ENCODE results near the gene EPHA4.

EPHA4 gene

DNA sequence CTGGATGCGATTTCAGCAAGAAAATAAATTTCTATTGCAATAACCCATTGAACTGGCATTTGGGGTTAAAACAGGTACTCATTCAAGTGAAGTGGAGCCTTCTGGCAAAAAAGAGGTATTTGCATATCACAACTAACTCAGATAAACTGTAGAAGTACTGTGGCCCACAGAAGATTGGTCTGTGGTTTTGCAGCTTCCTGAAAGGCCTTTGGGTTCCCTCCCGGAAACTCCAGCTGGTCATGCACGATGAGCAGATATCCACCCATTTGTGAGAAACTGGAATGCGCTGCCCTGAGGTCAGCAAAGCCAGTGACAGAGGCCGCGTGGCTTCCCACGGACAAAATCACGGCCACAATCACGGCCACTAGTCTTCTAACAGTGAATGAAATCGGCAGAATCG lies 106.3 kb downstream of the EPHA4 start:
- peak; percentile 18 for DNase-seq

DNA sequence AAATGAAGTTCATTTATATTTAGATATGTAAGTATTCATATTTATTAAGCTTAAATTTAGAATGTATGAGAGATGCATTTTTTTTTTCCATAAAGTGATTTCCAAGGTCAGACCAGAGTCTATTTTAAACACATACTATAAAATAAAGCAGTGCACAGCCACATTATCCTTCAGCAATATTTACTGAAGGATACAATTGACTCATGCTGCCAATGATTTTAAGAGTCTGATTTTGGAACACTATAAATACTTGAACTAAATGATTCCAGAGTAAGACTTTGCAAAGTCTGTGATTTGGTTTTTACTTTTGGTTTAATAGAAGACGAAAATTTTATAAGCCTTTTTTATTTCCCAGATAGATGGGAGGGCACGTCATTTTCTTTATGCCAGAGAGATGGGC lies 107.1 kb downstream of the EPHA4 start:
- no peak for DNase-seq

DNA sequence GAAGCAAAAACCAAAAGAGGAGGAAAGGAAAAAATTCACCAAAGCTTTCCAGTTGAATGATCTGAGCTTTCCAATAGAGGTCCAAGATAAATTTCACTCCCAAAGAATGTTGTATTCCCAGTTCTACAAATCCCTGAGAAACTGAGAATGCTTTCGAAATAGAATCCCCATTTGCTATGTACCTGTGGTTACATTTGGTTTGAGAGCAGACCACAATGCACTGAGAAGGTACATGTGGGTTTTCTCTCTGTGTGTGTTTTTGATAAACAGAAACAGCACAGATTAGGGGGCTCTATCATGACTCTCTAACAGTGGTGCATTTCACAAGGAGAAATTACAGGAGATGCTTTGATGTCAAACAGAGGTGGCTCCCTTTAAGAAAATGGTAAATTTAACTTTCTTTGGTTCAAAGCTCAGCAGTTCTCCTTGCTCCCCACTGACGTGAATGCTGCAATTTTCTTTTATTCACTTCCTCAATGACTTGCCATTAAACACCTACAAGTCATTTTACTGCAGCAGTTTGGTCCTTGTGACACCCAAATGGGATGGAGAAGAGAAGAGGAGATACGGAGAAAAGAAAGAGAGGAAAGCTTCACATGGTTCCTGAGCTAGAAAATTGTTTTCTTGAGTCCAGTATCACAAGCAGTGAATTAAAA lies 108.7 kb downstream of the EPHA4 start:
- no peak for DNase-seq

DNA sequence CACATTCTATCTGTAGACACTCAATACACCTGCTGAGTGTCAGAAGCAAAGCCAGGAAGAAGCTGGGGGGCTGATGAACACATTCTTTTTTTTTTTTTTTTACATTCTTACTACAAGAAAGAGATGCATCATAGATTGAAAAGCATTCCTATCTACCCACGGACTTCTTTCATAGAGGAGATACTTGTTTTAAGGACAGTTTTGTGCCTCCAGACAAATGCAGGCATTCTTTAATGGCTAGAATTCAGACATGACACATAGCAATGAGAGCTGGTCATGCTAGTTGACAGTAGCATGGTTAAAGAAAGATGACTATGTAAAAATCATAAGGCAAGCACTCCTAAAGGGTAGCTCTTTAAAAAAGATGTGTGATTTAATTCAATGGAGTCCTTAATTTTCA lies 110.2 kb downstream of the EPHA4 start:
- DNase-seq: no peak

DNA sequence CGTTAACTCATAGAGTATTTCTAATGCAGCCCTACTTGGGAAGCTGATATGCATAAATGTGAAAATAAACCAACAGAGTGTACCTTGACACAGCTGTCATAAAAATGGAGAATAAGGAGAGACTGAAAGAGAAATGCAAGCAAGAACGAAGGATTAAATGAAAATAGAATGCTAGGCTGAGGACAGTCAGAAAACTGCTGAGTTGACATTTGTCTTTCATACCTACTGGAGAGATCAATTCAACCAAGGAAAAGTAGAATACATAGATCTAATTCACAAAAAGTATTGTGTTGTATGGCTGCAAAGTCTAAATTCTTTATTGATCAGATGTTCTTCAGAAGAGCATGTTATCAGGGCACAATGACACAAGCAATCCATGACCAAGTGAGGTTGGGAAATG lies 112.0 kb downstream of the EPHA4 start:
- no peak for DNase-seq

DNA sequence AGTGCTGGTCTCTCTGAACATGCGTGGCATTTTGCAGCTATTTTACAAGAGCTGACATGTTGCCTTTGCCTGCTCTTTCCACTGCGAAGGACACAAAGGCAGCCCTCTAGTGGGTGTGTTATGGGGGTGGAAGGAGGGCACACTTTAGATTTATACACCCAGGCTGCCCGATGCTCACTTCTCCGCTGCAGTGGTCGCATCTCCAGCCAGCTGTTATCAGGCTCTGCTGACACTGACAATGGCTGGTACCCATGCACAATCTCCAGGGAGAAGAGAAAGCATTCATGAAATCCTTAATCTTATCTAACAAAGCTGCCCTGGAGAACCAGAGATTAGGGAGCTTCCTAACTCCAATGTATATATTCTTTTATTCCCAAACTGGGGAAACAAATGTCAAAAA lies 113.5 kb downstream of the EPHA4 start:
- DNase-seq: no peak

DNA sequence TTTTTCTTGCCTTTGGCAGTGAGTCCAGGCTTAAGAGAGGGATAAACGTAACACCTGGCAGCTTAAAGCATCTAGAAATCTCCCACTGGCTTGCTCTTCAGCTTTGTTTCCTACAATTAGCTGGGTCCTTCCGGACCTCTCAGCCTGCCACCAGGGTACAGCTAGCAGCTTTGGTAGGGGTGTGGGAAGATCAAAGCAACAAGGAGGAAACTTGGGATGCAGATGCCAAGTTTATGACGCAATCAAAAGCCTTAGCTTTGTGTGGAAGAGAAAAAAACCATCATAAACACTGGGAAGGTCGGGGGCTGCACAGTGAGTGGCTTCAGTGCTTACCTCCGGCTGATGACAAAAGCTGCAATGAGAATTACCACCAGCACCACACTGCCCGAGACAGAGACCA lies 116.9 kb downstream of the EPHA4 start:
- DNase-seq: no peak

DNA sequence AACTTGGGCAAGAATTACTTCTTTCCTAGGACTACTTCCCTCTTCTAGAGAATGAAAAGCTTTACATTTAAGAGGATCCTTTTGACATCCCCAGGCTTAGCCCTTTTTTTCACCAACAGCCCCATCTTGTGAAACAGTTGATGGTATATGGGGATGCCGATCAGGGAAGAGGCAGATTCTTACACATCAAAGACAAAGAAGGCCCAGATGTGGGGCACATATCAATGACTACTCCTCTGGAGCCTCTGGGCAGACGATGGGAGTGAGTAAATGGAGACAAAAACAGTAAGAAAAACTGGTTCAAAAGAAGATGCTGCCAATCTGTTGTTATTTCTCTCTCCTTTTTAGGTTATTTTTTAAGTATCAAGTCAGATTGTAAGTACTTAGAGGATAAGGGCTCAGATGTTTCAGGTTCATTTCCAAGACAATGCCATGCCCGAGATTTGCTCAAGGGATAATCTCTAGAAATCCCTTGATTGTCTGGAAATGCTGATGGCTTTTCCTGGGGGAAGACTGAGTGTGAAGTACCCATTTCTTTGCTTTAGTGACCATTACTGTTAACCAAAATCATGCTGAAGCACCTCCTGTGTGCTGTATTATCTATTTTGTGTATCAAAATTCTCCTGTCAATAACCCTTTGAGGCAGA lies 117.5 kb downstream of the EPHA4 start:
- DNase-seq: no peak

DNA sequence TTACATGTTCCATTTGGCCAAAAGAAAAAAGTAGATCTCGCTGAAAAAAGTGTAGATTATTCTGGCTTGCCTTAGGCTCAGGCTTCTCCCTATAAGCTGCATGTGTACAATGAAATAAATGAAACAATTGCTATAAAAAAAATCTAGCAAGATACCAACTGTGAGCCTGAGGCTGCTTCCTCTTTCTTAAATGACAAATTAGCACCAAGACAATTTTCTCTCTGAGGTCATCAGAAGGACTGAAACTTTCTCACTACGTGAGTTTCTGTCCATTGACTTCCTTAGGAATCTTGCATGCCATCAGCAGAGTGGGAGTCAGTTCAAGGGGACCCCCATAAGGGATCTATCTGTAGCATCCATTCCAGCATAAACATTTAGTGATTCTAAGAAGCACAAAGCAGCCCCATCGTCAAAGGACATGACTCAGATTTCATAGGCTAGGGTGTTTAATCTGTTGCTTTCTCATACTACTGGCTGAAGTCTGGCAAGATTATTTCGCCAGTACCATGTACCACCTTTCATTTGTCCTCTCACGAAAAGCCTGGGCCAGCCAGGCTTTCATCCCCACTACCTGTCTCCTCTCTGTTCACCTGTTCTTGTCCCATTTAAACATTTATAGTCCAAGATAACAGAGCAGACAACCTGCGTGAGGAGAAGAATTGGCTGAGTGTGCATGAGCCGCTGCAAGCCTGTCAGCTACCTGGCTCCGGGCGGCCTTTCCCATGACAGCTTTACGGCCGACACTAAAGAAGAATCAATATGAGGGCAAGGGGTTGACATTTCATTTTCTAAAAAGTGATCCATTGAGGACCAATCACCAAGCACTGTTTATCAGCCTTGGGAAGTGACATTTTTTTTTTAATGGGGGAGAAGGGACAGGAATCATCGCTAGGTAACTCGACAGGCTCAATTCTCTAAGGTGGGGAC lies 120.0 kb downstream of the EPHA4 start:
- DNase-seq: no peak

DNA sequence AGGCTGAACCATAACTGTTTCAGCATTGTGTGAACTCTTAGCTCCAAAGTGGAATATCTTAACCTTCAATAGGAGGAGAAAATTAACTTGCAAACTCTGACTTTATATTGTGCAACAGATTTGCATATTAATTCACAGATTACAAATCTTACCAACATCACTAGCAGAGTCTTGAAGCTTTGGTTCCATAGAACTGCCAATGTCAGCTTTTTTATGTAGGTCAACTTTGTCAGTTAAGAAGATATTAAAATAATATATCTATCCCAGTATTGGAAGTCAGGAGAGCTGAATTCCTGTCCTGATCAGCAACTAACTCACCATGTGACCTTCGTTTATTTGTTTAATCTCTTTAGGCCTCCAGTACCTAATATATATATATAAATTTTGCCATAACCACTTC lies 121.8 kb downstream of the EPHA4 start:
- no peak for DNase-seq

DNA sequence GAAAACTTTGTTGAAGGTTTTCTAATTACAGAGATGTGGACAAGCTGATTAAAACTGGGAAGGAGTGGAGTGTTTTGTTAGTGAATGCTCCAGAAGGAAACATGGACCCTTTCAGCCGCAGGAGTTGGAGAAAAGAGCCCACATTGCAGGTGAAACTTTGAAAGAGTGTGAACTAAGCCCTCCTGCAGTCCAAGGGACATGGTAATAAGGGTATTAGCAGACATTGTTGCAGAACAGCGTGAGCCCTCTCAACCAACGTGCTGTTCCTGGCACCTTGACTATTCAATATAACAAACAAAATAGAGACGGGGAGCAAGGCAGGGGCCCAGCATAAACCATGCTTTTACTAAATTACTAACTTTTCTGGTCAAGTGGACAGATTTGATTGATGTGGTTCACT lies 122.7 kb downstream of the EPHA4 start:
- DNase-seq: no peak

DNA sequence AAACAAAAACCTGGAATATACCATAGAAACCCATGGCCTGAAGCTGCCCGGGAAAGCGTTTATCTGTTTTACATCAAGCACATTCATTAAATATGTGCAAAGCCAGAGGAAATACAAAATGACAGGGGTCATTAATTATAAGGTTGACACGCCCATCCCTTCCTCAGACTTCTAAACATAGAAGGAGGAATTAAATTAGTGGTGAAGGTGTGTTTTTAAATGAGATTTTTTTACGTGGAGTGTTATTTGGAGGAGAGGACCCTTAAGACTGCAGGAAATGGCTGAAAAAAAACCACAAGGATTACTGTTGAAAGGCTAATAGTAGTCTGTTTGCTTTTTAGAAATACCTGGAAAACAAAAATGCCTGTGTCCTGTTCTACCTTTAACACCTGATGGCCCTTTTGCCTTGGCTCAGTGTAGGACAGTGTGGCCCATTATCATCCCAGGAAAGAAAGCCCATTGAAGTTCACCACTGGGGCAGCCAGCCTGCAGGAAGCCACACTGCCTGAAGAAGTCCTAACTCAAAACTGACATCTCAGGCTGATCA lies 123.2 kb downstream of the EPHA4 start:
- no peak for DNase-seq

DNA sequence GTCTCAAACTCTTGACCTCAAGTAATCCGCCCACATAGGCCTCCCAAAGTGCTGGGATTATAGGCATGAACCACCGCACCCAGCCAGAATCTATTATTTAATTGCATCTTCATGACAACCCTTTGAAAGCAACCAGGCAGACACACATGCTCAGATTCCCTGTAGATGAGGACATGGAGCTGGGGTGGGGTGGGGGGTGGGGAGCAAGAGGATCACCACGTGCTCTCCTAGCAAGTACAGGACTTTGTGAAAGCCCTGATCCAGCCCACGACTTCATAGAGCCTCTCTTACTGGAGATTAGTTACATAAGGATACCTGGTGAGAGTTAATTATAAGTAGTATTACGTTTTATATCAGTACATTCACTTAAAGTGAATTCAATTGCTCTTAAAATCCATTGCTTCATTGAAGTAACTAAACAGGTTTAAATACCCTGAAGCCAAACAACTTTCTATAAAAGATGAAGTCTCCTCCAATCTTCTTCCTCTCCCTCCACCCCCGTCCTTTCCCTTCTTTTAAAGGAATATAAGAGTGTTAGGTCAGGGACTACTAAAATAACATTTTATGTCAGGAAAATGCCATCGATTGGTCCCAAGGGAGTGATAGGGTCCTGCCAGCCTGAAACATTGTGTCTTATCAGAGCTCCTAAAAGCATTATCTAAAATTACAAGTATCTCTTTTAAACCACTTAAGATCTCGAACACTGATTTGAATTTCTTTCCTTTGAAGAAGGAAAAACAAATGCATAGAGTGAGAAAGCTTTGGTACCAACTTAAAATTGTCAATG lies 123.9 kb downstream of the EPHA4 start:
- DNase-seq: no peak

DNA sequence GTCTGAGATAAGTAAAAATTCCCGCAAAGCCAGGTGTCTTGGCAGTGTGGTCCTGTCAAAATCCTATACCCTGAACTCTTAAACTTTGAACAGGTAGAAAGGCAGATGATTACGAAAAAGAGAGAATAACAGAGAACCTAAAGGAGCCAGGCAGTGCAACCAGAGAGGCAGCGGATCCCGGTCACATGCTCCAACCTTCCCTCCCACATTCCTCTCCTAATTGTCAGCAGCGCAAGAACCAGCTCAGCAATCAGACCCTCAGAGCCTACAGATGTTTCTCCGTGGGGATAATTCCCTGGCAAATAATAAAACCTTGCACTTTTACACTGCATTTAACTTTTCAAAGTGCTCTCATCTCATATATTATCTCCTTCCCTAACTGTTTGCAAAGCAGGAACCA lies 124.8 kb downstream of the EPHA4 start:
- DNase-seq: no peak

DNA sequence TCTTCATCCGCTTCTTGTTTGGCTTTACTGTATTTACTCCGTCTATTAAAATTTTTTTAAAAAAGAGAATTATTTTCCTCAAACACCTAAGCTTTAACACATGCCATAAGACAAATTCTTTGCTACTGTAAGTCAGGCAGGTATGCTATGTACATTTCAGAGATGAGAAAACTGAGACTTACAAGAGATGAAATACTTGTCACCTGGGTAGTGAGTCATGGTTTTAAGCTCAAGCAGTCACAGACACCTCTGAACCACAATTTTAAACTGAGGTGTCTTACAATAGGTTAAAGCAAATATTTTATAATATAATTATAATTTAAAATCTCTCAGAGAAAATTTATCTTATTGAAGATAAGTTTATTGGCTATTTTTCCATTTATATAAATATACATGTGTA lies 126.0 kb downstream of the EPHA4 start:
- no peak for DNase-seq

DNA sequence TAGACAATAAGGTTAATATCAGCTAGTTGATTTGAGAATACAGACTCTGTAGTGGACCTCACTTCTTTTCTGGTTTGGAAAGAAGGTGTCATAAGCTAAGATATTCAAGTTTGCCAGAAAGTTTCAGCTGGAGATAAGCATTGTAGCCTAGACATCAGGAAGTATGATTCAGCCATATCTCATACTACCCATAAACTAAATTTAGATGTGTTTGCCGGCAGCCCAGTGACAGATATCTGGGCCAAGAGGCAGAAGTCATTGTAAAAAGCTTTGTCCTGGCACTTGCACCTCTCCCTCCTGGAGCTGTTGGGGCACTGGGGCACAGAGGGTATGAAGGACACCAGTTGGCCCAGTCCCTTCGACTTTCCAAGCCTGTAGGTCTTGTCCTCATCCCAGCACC lies 128.0 kb downstream of the EPHA4 start:
- no peak for DNase-seq

DNA sequence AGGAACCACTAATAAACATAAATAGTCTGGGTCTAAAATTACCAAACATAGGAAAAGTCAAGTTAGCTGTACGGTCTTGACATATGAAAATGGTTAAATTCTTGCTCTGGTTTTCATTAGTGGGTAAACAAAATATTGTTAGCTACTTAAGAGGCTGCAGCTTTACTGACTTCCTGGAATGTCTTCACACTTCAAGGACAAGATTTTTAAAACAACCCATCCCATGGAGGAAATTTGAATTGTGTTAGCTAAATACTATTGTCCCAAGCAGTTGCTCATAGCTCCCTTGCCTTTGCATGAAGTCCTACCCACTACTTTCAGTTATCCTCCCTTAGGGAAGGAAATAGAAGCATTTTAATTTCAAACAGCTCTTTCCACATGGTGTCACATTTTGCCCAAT lies 128.5 kb downstream of the EPHA4 start:
- no peak for DNase-seq

DNA sequence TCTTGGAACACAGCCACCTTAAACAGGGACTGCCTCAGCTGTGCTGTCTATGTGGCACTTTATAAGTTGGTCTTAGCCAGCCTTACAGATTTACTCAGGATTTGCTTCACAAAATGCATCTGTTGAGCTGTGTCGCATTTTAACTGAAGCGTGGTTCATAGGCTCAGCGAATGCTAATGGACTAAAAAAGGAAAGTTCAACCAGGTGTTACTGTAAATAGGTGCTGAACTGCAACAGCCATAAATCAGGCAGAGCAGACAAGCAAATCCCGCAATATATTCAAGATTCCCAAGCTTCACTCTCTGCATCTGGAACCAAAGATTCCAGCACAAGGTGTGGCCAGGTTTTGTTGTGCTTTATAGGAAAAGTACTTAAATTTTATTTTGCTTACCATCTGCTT lies 130.0 kb downstream of the EPHA4 start:
- DNase-seq: no peak

DNA sequence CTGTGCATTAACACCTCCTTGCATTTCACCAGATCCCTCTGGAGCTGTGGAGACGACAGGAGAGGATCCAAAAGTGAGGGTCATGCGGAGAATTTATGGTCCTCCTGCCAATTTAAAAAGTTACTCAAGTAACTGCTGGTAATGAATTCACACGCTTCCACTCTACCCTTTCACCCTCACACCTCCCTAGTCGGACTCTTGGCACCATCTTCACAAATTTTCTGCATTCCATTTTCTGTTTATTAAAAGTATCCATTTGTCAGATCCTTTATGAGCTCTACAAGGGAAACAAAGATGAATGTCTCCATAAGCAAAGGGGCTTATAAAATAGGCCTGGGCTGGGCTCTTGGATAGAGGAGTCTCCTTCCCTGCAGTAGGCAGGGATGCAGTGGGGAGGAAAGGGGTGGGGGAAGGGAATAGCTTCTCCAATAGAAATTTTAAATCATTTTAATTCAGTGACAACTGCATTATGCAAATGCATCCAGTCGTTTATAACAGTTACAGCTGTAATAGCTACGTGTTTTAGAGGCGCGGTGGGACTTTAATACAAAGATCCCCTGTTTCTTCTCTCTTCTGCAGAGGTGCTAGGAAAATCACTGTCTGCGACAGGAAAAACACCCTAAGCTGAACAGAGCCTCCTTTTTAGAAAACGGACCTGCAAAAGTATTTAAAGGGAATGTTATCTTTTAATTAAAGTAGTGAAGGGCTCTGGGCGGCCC lies 132.2 kb downstream of the EPHA4 start:
- no peak for DNase-seq

DNA sequence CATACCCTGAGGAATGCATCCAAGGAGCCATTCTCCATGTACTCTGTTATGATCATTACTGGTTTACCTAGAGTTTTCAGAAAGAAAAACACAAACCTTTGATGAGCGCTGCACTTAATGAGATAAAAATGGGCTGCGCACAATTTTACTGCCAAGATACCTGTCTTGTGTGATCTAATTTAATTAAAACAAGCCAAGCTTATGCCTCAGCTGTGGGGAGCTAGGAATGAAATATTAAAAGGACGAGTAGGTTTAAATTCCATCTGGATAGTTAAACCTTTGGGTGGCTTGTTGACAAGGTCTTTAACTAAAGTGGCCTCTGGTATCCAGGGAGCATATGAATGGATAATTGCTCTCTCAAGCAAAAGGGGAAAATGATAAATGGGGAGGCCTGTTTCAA lies 135.0 kb downstream of the EPHA4 start:
- DNase-seq: no peak

DNA sequence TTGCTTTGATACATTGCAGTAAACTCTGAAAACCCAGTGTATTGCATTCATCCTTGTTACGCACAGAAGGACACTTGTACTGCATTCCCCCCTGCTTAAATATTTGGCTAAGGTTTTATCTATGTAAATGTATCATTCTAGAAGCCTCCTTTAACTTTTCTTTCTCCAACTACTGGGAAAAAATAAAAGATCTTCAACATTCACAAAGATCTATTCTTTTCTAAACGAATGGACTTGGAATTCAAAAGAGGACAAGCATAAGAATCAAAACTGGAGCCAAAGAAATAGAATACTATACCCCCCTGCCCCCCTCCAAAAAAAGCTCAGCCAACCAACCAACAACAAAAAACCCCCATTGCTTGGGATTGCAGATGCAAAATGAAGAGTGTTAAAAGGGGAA lies 136.9 kb downstream of the EPHA4 start:
- DNase-seq: no peak

DNA sequence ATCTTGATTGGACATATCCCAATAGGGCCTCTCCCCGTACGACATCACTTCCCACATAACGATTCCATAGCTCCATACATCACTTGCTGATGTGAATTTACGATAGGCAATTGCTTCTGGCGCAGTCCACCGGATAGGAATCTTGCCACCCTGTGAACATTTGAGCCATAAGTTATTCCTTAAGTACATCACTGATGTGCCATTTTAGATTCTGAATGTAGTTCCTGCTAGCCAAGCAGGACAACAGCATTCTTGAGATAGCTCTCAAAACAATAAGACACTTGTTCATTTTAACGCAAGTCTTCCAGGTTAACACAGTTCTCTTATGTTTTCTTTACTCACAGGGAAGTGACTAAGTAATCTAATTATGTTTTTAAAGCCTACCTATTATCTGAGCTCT lies 138.0 kb downstream of the EPHA4 start:
- no peak for DNase-seq
